ENCODE measurements around the gene ITGB2.

ITGB2 gene

DNA sequence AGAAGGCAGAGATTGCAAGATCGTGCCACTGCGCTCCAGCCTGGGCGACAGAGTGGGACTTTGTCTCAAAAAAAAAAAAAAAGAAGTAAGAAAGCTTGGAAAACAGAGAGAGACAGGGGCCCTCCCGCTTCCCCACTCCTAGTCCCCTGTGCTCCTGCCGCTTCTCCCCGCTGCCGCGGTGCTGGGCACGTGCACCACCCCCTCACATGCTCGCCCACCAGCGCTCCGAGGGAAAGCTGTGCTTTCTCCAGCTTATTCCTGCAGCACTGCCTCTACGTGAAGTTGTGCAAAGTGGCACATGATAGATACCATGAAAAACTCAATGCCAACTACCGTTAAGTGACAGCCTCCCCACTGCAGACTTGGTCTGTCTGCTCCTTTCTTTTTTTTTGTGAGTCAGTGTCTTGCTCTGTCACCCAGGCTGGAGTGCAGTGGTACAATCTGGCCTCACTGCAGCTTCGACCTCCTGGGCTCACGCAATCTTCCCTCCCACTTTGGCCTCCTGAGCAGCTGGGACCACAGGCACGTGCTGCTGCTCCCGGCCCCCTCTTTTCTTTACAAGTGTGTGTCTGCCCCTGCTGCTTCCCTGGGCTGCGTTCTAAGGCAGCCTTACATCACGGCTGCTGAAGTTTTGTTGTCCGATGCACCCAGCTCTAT lies 34.6 kb upstream of the ITGB2 start:
- DNase-seq (ENCODE audit: low spot score): no peak

DNA sequence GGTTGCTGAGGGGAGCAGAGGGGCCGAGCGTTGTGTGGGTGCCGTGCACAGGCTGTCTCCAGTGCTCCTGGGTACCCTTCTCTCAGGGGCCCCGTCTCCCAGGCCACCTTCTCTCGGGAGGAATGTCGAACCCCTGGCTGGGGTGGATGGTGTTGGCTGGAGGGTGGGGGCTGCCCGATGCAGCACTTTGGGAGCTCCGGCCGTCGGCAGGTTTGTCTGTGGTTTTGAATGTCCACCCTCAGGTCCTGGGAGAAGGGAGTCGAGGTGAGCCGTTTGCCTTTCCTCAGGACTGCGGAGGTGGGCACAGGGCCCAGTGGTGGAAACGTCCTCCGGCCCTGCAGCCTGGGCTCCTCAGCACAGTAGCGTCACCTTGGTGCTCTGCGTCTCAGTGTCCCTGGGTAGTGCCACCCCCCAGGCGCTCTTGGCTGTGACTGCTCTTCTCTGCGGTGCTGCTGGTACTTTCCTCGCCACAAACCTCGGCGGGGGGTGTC lies 33.6 kb upstream of the ITGB2 start:
- no peak for DNase-seq (ENCODE audit: low spot score)

DNA sequence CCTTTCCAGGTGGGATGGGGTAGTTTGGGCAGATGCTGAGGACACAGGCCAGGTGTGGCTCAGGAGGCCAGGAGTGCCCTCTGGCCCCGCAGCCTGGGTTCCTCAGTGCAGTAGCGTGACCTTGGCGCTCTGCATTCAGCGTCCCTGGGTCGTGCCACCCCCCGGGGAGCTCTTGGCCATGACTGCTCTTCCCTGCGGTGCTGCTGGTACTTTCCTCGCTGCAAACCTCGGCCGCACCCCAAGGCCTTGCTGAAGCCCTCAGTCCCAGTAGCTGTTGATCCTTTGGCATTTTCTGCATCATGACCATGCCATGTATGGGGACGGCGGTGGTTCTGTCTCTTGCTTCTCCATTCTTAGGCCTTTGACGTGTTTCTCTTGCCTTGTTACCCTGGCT lies 32.9 kb upstream of the ITGB2 start:
- DNase-seq (ENCODE audit: low spot score): no peak

DNA sequence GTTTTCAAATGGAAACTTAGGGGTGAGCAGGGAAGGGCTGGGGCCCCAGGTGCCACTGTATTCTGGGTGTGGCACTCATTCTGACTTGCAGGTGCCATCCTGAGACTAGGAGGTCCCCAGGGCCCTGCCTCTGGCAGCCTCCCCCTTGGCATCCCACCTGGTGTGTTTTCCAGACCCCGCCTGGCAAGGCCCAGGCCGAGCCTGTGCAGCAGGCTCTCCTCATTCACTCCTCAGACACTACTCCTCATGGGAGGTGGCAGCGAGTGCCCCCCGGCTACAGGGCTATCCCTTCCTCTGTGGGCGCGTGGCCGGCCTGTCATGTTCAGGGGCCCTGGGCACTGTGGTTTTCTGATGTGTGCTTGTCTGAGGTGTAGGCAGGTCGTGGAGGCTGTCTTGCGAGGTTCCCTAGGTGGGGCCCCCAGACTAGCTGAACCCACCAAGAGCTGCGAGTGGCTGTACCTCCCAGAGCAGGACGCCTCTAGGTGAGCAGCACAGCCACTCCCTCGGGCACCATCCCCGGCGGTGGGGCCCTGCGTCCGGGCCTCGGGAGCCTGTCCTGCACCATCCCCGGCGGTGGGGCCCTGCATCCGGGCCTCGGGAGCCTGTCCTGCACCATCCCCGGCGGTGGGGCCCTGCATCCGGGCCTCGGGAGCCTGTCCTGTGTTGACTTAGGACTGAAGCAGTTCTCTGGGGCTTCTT lies 32.4 kb upstream of the ITGB2 start:
- DNase-seq (ENCODE audit: low spot score): no peak

DNA sequence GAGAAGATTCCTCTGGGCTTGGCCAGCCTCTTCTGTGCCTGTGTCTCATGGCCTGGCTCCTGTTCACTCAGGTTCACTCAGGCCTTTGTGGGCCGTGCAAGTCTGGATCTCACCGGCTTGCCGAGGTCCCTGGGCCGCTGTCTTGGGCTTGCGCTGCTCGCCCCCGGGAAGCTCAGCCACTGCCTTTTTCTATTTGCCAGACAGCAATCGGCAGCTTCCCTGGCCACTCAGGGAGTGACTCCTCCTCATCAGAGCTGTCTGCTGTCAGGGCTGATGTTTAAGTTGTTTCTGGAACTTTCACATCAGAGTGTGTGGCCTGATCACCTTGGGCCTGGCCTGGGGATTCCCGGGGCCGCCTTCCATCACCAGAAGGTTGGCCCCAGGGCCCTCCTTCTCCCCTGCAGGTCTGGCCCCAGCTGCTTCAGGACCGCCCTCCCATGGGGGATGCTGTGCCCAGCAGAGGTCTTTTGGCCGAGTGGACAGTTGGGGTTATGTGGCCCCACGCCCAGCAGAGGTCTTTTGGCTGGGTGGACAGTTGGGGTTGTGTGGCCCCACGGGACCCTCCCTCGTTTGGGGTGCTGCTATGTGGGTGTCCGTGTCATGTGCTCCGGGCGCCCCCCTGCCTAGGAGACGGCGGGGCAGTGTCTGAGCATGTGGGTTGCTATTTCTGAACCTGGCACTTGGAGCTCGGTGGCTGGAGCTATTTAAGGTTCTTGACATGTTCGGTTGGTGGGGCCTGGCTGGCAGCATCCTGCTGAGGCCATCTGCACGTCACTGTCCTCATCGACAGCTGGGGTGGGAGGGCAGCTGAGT lies 31.6 kb upstream of the ITGB2 start:
- DNase-seq (ENCODE audit: low spot score): no peak

DNA sequence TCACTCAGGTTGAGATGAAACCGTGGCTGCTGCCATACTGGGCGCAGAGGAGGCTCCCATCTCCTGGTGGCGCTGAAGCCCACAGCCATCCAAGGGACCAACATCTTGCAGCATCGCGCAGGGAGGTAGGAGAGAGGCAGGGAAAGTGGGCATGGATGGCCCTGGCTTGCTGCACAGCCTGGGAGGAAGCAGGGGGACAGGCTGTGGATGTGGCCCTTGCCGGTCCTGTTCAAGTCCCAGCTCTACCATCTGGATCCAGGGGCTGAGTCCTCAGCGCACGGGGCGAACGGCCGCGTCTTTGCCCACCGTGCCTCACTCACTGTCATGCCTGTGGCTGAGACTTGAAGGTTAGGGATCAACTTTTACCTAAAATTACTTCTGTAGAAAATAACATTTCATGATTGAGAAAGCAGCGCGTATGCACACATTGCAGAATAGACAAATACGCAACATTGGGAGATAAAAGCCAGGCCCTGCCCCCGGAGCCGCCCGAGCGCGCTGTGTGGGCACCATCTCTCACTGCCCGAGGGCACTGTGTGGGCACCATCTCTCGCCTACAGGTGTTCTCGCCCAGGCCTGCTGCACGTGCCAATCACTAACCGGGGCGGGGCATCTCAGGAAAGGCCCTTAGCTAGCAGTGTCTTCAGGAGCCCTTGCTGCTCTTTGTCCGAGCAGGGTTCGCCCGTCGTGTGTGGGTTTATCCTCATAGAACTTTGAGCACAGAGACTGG lies 30.7 kb upstream of the ITGB2 start:
- no peak for DNase-seq (ENCODE audit: low spot score)

DNA sequence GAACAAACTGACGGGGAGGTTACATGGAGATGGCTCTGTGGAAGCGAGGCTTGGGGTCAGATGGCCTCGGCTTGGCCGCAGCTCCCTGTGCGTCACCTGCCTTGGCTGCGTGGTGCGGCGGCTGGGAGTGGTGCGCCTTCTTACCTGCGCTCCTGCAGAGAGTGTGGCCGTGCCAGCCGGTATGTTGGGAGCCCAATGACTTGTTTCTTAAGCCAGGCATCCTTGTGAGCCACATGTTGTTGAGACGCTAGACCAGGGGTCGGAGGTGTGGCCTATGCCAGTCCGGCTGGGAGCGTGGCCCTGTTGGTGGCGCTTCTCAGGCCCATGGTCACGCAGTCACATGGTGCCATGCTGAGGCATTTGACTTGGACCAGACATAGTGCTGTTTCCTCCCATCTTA lies 29.7 kb upstream of the ITGB2 start:
- DNase-seq (ENCODE audit: low spot score): no peak

DNA sequence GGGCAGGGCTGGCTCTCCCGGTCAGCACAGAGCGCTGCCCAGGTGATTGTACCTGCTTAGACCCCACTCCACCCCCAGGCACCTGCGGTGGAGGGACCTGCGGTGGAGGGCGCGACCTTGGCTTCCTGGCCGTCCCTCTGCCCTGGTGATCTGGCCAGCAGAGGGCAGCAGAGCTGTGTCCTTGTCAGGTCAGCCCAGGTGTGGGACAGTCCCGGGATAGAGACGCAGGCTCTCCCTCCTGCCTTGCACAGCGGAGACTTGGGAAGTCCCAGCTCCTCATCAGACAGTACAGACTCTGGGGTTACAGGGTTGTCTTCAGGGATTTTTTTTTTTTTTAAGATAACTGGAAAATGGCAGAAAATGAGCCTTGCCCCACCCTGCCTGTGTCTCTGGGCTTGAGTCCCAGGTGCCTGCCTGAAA lies 29.1 kb upstream of the ITGB2 start:
- peak; percentile 79 for DNase-seq (ENCODE audit: low spot score)

DNA sequence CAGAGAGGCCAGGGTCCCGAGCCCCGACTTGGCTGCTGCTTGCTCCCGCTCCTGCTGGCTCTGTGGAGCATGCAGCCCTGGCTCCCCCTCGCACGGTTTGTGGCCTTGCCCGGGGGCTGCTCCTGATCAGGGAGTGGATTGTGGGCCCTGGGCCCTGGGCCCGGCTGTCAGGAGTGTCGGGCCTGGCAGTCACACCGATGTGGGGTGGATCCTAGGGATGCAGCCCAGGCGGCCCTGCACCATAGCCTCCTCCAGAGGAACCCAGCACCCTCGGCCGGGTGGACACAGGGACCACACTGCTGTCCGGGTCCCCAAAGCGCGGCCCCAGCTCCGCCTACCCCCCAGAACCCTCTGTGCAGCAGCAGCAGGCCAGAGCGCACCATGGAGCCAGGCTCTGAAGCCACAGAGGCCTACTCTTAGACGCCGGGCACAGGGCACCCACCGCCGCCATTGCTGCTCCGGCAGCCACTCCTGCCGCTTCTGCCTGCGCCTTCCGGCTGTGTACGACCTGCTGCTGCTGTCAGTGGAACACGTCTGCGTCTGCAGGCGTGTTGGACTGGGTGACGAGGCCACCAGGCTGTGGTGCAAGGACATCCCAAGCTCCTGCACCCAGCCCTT lies 28.6 kb upstream of the ITGB2 start:
- DNase-seq (ENCODE audit: low spot score): no peak

DNA sequence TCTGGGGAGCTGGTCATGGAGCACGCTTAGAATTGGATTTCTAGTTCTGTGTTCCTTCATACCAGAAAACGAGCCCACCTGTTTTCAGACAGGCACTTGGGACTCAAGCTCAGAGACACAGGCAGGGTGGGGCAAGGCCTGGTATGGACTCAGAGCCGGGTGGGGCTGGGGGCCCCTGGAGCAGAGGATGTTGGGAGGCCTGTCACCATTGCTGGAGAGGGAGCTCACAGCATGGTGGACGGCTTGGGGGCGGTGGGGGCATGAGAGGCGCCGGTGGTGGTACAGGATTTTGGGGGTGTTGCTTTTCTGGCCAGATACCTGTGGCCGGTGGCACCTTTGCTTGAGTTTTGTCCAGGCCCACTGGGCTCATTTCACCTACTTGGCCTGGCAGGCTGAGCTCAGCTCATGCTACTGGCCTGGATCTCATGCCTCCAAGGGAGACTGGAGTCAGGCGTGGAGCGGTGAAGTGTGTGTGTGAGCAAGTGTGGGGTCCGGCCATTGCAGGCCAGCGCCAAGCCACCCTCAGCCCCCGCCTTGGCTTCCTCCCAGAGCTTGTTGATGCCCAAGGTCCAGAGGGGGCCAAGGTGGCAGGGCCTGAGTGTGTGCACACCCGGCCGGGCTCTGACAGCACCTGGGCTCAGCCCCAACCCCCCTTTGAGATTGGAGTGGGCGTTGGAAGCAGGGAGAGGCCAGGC lies 27.9 kb upstream of the ITGB2 start:
- DNase-seq (ENCODE audit: low spot score): no peak

DNA sequence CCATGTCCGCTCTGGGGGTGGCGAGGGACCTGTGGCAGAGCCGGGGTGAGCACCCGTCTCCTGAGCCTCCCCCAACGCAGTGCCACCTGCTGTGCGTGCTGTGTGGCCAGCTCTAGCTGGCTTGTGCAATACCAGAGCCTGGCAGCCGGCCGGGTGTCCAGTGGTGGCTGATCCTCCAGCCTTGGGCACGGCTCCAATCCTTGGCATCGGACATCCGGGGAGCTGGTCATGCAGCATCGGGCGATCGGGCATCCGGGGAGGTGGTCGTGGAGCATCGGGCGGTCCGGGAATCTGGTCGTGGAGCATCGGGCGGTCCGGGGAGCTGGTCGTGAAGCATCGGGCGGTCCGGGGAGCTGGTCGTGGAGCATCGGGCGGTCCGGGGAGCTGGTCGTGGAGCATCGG lies 27.2 kb upstream of the ITGB2 start:
- DNase-seq (ENCODE audit: low spot score): no peak

DNA sequence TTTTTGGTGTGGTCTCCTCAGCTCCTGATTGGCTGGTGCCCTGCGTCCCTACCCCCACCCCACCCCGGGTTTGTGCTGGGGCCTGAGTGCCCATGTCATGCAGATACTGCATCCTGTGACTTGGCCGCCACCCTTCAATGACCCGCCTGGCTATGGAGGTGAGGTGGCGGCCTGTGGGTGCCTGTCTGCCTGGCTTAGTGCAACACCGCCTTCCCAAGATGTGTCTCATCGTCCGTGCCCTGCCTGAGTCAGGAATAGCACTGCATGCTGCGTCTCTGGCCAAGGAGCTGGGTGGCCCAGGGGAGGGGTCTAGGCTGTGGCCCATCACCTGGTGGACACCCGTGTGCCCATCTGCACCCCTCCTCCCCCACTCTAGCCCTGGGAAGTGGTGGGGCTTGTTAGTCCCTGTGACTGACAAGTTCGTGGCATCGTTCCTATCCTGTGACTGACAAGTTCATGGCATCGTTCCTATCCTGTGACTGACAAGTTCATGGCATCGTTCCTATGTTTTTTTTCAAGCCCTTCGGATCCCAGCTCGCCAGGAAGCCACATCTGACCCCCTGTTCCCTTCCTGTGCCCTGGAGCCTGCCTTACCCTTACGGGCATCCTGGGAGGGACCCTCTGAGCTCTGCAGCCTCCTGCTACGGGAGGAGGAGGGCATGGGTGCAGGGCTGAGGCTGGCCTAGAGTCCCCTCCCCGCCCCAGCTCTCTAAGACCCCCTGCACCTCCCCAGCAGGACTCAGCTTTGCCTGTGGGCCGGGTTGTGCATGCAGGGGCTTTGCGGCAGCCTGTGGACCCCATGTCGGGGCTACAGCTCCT lies 26.6 kb upstream of the ITGB2 start:
- DNase-seq (ENCODE audit: low spot score): peak; percentile 50

DNA sequence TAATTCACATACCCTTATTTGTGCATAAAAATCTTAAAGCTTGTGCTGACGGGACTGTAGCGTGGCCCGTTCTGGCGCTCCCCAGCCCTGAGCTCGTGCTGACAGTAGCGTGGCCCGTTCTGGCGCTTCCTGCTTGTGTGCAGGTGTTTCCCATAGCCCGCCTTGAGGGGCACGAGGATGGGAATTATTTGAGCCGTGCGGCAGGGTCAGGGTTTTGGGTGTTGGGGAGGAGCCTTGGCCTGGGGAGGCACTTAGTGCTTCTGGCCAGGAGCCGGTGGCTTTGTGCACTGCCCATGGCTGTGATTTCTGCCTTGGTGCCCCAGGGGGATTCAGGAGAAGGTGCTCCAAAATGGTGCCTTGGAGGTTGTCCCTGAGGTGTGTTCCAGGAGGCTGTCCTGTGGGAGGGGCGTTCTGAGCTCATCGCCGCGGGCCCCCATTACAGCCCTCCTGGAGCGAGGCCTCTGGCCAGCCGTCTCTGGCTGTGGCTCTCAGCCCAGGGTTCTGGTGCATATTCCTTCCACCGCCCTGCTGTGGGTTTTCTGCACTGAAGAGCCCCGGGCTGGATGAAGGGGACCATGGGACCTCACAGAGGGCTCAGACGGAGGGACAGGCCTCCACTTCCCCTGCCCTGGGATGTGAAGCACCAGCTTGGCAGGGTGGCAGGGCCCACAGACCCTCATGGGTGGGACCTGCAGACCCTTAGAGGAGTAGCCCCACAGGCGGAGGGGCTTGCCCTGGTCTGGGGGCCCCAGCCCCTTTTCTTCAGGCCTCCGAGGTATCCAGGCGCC lies 25.7 kb upstream of the ITGB2 start:
- DNase-seq (ENCODE audit: low spot score): no peak

DNA sequence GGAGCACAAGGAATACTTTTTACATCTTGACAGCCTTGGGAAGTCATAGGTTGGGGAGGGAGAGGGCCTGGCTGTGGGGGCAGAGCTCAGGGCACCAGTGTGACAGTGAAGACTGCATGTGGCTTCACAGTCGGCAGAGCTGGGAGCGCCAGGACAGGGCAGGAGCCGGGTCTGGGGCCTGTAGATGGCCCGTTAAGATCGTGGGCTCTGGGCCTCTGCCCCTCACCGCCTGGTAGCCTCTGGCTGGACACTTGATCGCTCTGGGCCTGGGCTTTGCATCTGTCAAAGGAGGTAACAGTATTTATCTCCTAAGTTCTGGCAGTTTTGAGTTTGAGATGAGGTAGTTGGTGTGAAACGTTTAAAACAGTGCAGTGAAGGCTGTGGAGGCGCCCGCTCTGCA lies 23.9 kb upstream of the ITGB2 start:
- DNase-seq (ENCODE audit: low spot score): no peak

DNA sequence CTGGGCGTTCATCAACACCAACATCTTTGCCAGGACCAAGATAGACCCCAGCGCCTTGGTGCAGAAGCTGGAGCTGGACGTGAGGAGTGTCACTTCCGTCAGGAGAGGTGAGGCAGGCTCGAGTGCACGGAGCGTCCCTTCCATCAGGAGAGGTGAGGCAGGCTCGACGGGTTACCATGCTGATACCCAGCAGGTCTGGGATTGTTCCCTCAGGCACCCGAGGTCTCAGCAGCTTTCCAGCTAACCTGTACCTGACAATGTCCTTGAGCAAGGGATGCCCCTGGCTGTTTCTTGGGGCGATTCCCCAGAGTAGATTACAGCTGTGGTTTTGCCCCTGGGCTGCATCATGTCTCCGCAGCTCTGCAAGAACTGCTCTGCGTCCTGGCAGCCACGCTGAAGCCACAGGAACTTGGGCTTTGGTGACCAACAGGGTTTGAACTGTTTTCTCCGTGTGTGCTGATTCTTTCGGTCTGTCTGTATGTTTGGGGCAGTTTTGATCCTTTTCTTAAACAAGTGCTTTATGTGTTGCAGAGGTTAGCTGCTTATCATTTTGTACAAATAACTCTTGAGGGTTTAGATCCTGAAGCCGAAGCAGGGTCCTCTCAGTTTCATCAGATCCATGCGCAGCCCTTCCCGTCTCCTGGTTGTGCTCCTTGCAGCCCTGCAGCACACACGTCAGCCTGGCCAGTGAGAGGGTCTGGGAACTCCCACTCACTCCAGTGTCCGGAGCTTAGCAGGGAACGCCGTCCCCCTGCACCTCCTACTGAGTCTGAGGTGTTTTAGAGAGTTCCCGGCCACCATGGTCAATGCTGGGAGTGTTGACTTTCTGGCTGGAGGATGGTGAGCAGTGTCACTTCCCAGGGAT lies 23.2 kb upstream of the ITGB2 start:
- DNase-seq (ENCODE audit: low spot score): no peak

DNA sequence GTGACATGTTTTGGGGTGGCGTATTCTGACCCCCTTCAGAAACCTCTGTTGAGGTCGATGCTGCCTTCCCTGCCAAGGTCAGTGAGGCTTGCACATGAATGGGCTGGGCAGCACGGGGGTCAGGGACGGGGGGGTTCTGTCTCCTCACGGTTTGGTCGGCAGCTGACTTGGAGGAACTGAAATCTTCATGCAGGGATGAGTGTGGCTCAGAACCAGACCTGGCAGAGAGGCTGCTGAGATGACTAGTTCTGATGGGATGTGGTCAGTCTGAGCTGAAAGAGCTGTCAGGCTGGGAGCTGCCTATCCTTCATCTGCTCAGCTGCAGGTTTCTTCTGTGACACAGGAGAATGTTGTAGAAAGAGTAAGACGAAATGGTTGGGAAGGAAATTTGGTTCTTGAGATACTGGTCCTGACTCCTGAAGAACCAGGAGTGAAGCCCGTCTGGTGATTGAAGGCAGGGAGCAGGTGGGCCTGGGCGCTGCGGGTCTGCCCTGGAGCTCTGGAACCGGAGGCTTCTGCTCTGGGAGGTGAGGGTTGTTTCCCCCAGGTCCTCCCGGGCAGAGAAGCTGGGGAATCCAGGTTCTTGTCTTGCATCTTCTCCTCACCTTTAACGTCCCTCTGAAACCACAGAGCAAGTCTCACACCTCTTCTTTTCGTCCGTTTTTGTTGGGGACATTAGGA lies 22.4 kb upstream of the ITGB2 start:
- DNase-seq (ENCODE audit: low spot score): no peak

DNA sequence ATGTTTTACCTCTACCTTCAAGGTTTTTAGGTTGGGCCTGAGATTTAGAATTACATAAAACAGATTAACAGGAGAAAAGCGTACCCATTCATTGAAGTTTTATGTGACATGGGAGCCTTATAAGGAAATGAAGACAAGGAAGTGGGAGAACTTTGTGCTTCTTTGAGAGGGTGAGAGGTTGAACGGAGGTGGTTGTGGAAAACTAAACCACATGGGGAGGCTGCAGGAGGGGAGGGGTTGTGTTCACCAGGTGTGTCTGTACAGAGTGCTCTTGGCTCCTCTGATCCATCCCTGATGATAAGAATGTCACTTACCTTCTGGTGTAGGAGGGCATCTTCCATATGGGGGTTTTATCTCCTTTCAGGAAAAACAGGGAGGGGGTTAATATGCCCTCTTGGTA lies 21.9 kb upstream of the ITGB2 start:
- DNase-seq (ENCODE audit: low spot score): no peak

DNA sequence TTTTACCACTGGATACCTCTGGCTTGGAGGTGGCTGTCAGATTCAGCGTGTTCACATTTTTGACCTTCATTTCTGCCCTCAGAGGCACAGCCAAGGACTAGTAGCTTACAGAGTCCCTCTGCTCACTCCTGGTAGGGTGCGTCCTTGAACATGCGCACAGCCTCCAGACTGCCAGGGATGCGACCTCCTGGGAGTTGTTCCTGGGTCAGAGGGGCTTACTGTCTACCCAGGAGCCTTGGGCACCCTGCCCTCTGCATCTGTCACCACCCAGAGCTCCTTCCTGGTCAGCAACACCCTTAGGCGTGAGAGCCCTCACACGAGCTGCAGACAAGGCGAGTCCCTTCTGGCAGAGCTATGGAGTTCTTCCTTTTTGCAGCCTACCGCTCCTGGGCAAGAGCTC lies 20.9 kb upstream of the ITGB2 start:
- no peak for DNase-seq (ENCODE audit: low spot score)

Data from kidney tubule cell (primary cell).